ENCODE data around the gene TIMM22.

Gene TIMM22

DNA sequence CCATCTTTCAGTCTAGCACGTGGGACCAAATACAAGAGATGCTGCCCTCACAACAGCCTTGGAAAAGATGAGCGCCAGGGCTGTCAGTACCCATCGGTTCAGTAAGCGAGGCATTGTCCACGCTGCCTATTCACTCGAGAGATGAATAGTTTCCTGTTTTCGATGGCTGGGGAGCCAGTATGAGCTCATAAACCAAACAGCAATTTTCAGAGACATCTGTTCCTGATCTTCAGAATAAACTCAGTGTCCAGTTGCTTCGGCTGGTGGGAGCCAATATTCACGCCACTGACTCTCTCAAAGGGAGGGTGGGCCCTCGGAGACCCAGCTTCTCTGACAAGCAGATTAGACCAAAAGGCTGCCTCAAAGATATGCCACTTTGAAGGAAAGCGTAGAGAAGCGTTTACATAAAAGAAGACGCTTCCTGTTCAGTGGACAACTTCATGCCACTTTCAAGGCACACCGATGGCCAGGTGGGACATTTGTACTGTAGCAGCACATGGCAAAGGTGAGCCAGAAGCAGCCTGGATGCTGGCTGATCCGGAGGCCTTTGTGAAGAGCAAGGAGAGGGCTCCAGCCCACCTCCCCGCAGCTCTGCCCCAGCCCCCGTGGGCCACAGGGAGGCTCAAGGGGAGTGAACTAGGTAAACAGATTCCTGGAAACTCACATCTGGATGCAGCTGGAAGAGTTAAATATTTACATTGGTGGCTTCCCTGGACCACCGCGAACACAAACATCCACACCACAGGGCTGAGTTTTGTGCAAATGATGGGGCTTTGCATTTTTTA lies 6.0 kb downstream of the TIMM22 start:
- DNase-seq: no peak

DNA sequence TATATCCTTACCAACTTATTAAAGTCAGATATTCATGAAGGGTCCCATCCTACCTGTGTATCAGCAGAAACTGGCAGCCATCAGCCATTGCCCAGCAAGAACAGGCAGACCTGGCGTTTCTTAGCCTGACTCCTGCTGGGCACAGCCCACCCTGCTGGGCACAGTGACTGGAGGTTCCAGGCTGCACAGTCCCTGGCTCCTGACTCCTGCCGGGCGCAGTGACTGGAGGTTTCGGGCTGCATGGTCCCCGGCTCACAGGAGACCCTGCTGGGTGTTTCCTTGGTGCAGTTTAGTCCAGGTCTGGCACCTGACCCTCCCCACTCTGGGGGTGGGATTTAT lies 6.7 kb downstream of the TIMM22 start:
- DNase-seq: no peak

DNA sequence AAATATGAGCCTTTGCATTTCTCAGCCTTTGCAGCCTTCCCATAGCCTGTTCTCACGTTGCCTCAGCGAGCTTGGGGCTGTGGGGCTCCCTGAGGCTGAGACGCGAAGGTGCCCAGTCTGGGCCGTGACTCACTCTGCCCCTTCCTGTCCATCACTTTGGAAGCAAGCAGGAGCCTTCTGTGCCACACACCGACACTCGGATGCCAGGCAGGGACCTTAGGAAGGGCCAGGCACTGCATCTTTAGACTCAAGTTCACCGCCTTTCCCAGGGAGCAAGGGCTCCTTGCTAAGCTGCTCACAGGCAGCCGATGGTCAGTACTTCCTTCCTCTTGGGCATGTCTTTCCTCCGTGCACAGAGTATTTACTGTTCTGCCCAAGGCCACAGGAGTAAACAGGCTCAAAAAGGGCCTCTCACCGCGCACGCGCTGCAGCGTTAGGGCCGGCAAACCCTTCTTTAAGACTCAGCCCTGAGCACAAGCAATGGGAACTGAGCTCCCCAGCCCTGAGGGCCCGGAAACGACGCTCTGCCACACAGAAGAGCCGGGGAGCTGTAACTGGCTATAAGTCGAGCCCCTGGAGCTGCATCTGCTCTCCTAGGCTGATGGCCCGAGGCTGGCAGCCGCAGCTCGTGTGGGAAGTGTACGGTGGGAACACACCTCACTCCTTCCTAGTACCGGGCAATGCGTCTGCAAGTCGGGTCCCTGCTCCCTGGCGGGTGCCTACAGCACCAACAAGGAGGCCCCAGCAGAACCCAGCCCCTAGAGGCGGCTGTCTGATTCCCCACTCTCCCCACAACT lies 7.2 kb downstream of the TIMM22 start:
- no peak for DNase-seq

DNA sequence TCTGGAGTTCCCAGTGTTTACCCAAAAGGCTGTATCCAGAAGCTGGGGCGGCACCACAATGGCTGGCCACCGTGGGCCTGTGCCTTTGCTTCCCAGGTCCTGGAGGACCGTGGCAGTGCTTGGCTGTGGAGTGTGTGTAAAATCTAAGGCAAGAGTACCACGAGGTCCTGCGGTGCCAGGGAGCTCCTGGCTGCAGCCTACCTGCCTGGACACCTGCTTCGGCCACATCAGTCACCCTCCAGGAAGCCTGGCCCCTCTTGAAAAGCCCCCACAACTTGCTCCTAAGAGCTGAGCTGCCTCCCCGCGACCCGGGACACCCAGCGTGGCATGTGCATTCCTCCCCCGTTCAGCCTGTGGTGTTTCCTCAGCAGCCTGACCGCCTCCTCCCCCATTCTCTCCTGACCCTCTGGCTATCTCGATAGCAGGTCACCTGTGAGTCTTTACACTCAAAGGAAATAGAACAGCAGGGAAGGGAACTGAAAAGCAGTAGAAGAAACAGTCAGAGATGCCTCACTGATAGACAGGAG lies 7.9 kb downstream of the TIMM22 start:
- no peak for DNase-seq

DNA sequence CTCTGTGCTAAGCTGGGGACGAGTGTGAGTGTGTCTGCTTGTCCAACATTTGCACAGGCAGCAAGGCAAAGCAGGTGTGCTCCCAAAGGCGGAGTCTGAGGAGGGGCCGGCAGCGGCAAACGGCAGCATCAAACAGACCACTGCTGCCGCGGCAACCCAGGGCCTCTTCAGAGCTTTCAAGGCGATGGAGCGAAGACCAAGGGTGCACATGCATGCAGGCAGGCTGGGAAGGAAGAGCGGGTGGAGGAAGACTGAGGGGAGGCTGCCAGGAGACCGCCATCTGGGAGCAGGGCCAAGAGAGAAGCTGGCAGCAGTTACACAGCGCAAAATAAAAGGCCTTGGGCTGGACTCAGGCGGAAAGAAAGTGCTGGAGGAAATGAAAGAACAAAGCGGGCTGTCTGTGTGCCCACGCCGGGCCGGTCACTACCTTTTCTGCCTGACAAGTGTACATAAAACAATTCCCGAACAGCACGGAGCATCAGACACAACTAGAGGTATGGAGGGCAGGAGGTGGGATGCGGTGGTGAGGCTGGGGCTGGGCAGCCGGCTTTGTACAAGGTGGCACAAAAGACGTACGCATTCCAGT lies 8.5 kb downstream of the TIMM22 start:
- DNase-seq: no peak

GRCh38 chr17:1006054-1006453 lies 9.1 kb downstream of the TIMM22 start:
- DNase-seq: no peak

- DNase-seq: no peak
Measured at GRCh38 chr17:1007310-1008007, 10.5 kb downstream of the TIMM22 start.

DNA sequence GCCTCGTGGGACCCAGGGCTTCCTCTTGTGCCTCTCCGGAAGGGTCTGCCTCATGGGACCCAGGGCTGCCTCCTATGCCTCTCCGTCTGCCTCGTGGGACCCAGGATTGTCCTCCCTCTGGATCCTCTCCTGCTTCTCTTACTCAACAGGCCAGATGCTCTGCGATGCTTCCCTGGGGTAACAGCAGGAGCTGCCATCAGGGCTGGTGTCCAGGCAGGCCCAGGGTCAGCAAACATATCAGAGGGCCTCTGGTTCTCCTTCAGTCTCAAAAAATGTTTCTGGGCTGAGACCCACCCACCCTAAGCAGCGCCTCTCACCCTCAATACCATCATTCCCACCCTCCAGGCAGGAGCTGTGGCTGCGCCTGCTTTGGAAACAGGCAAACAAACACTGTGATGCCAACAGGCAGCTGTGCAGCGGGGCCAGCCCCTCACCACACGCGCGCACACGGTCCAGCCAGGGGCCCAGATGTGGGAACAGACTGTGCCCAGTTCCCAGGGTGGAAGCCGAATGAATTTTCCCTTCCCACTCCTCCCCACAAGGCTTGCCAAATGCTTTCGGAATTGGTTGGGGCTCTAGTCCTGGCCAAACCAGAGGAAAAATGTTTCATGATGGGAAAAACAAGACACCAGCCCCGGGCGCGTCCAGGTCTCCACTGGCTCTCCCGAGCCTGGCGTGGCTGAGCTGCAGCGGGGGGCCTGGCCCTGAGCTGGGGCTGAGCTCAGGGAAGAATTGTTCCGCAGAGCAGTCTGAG lies 11.3 kb downstream of the TIMM22 start:
- DNase-seq: no peak

DNA sequence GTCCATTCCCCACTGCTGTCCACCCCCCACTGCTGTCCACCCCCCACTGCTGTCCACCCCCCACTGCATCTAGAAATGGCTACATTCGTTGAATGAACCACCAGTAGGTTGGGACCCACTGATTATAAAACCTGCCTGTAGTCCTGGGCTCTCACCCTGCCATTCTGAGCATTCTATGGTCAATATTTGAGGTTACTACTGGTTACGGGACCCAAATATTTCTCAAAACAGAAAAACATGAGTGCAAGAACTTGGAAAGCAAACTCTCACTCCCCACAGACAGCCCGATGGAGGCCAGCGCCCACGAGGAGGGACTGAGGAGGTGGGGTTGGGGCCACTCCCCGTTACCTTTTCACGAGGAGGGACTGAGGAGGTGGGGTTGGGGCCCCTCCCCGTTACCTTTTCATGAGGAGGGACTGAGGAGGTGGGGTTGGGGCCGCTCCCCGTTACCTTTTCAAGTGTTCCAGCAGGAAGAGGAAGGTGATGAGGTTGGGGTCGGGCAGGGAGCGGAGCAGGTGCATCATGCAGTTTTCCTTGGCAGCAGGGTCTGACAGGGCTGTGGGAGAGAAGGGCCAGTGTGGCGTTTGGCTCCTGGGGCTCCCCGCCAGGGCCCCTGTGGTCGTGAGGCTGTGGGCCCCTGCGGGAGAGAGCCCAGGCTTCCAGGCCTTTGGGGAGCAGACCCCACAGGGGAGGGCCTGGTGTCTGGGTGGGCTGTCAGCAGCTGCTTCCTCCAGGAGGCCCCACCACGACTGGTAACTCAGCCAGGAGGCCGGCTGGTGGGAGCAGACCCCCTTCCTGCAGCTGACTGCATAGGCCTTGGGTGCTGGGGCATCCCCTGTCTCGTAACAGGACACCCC lies 12.5 kb downstream of the TIMM22 start:
- no peak for DNase-seq

DNA sequence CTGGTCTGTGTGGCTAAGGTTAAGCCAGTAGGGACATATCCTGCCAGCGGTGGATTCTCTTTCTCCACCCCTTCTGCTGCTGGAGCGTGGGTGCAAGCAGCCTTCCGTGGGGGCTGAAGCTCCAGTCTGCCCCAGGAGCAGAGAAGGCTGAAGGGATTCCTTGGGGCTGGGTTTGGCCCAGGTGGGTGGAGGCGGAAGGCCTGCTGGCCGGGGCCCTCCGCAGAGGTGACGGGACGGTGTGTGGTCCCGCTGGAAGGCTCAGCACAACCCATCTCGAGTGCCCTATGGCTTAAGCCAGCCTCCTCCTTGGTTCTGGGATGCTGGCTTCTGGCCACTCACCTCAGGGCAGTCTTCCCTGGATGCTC lies 13.1 kb downstream of the TIMM22 start:
- DNase-seq: no peak

DNA sequence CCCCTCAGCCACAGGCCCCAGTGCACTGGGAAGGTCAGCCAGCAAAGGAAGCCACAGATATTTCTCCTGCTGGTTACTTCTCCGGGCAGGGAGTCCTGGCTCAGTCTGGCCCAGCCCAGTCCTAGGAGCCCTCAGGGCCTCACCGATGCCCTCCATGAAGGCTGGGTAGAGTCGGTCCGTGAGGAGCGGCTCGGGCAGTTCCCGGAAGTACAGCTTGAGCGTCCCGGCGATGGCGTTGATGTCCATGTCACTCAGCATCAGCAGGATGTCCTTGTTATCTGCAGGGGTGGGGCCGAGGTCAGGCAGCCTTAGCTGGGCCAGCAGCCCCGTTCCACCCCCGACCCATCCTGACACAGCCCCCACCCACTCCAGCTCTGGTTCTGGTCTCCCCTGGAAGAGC lies 13.7 kb downstream of the TIMM22 start:
- no peak for DNase-seq

DNA sequence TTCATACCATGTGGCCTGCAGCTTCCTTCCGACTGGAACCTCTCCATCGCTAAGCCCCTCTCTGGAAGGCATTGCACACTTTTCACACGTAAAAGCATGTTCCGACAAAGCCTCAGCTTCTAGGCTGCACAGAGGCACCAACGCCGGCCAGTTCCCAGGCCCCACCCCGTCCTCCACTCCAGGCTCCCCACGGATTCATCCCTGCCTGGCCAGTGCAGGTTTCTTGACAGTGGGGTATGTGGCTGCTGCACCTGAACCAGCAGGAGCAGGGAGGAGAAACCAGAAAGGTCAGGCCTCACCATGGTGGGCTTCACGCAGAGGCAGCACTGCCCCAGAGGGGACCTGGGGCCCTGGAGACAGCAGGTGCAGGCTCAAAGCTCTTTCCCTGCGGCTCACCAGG lies 14.2 kb downstream of the TIMM22 start:
- no peak for DNase-seq

DNA sequence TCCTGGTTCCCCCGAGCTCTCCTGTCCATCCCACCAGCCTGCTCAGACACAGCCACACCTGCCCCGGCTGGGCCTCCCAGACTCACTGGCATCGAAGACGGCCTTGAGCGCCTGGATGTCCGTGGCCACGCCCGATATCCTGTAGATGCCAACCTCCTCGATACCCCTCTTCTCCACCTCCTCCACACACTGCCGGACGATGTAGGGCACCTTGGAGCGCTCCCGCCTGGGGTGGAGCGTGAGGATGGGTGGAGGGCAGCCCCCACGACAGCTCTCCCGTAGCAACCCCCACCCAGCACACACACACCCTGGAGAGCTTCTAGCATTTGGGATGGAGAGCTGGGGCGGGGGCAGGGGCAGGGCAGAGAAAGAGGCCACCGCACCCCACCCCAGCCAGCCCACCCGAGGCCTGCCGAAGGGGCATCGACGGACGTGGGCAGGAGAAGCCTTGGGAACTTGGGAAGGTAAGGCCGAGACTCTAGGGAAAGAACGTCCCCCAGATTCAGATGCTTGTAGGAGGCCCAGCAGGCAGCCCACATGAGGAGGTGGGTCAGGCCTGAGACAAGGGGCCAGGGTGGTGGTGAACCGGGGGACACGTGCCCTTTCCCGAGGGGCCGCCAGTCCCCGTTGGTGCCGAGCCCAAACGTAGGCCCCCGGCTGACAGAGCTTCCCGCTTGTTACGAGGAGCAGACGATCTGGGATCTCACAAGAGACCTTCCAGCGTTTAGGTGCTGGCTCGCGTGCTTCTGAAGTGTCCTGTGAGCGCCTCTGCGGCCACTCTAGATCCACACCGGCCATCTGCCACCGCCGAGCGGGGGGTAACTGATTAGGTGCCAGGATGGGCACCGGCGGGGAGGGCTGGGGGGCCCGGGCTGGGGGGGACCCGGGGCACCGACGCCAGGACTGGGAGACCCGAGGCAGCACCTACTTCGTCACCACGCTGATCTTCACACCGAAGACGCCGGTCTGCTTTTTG lies 15.1 kb downstream of the TIMM22 start:
- DNase-seq: no peak

DNA sequence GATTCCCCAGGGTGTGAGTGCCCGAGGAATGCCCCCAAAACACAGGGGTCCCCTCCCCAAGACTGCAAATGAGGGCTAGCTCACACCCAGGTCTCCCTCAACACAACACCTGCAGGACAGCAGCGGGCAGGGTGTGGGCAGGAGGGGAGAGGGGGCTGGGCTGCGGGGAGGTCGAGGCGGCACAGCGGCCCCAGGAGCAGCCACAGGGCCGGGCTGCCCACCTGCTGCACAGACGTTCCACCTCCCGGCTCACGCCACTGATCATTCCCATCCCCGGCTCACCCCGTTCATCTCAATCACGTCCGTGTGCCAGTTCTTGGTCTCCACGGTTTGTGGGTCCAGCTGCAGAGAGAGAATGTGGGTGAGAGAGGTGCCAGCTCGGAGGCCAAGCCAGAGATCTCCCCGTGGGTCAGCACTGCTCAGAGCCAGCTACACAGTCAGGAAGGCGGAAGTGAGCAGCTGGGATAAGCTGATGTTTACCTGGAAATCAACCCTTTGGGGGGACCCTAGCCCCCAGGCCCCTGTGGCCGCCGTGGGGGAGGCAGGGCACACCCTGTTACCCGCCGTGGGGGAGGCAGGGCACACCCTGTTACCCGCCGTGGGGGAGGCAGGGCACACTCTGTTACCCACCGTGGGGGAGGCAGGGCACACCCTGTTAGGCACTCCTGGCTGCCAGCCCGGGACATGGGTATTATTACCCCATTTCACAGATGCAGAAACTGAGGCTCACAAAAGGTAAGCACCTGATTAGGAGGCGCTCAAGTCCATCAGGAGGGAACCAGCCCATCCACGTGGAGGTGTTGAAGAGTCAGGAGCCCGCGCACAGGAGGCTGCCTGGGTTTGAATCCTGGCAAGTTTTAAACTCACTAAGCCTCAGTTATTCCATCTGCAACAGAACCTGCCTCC lies 16.1 kb downstream of the TIMM22 start:
- no peak for DNase-seq

DNA sequence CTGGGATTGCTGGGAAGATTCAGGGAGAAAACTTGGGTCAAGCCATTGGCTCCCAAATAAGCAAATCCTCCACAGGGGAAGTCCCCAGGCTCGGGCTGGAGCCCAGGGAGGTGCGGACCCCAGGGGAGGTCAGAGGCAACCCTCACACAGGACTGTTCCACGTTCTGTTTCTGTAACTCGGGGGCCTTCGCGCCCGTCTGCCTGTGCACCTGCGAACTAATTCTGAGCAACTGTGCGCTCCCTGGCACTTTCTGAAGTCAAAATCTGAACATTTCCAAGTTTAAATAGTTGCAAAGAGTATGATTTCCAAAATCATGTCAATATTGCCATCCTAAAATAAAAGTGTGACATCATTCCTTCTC lies 16.8 kb downstream of the TIMM22 start:
- no peak for DNase-seq

DNA sequence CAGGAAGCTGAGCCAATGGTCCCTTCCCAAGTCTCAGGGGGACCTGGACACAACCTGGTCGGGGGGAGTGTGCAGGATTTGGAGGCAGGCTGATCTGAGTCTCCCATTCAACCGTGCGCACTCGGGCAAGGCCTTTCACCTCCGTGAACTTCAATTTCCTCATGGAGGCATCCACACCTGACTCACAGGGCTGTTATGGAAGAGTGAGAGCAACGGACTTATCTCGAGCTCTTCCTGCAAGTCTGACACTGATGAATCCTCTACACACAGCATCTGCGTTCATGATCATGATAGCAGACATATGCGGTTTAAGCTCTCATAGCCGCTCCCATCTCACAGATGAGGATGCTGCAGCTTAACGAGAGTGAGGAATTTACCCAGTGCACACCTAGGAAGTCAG lies 21.6 kb downstream of the TIMM22 start:
- DNase-seq: no peak

DNA sequence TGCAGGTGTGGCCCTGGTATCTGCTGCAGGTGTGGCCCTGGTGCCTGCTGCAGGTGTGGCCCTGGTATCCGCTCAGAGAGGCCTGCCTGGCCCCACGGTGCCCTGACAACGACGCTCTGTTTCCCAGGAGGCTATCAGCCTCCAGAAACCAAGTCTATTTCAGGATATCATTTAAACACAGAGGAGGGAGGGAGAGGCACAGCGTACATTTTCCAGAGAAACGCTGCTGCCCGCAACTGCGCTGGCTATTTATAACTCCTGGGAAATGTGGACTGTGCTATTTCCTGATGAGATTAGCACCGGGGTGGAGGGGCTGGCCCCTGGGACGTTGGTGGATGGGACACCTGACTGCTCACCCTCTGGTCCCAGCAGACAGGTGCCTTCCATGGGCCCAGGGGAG lies 22.5 kb downstream of the TIMM22 start:
- DNase-seq: no peak

DNA sequence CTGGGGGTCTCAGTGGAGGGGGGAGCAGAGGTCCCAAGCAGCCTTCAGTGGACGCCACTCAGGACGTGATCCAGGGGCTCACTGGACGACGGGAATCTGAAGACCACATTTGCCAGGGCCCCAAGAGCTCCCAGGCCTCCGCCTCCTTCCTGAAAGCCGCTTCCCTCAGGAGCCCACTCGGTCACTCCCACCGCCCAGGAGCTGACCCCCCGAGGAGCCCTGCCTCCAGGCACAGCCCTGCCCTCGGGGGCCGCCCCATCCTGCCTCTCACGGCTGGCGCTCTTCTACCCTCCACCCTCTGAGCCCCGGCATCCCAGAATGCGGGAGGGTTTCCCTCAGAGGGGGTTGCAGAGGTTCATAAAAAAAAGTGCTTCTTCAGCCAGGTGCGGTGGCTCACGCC lies 24.2 kb downstream of the TIMM22 start:
- DNase-seq: no peak

DNA sequence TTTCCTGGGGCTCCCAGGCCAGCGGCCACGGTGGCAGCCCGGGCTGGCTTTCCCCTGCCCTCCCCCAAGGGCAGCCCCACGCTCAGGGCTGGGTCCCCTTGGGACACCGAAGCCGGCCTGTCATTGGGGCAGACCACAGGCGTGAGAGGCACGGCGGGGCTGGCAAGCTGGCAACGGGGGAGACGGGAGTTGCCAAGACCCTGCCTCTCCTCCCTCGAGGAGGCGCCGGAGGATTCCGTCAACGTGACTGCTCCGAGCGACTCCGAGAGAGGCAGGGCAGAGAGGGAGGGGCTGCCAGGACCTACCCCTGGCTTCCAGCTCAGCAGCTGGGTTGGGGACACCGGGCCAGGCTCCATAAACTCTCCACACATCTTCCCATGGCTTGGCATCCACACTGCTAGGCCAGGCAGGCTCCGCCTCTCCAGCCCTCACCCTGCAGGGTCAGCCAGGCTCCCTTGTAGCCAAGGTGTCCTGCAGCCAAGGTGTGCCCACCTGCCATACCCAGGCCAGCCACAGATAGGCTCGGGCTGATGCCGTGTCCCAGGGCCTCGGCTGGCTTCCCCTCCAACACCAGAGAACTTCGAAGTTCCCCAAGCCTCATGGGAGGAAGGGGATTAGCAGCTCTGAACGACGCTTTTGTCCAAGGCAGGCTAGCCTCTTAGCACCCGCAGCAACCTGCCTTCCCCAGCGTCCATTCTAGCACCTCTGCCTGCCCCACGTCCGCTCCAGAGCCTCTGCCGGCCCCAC lies 25.5 kb downstream of the TIMM22 start:
- DNase-seq: no peak

Measured in activated CD4-positive, alpha-beta T cell treated with anti-CD3 and anti-CD28 coated beads, Interleukin-10, Interleukin-2, amounts not matched to agents 100 ng/mL and 50 ng/mL, durations not matched to agents 16 hours and 8 hours (primary cell).